UCSD-AML1 (cell line): ENCODE results near the gene NFE2L1.
"Not testable (repeated sequence)": the region's sequence is repeated elsewhere in the genome, so short reads cannot be mapped to it uniquely, and the experiment has no call there.

Experiments used
- DNase-seq: peaks from one replicate; lab custom pipeline; 2025; ENCODE audit not compliant: unreplicated experiment; lab: John Stamatoyannopoulos, UW

The NFE2L1 gene

DNA sequence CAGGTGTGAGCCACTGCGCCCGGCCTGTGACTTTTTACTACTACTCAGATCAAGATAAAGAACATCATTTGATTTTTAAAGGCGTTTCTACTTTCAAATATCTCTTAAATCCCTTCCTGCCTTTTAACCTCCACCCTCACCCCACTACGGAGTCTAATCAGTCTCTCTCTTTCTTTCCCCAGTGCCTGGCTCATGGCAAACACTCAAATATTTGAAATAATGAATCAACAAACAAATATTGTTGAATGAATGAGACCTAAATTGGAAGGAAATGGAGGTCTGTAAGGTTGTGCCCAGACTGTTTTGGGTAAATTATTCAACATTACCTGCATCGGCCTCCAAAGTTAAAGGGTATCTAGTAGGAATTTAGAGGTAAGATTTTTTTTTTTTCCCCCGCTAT is 25.3 kb upstream of the NFE2L1 start:
- DNase-seq, result no peak

DNA sequence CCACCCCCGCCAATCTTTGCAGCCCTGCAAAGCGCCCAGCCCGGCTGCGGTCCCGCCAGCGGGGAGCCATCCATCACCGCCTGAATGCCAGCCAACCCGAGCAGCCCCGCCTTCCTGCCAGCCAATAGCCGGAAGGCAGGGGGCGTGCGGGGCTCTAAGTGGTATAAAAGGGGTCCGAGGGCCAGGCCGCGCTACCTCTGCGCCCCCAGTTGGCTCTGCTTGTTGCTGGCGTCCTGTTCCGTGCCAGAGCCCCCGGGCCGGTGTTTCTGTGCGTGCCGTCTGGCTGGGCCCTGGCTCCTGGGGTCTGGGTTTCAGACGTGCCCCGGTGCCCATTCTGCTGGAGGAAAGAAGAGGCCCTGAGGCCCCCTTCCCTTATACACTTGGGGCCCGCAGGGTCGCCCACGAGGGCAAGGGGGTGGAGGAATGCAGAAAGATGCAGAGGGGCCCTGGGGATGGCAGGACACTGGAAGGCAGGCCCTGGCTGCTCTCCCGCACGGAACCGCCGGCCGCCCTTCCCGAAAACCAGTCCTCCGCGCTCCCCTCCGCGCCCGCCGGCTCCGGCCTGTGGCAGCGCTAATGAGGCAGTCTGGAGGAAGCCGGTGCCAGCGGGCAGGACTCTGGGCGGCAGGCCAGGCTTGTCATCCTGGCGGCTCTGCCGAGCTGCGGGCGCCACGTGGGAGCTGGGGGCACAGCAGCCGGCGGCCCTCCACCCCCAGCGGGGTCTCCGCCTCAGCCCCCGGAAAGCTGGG is 24.6 kb upstream of the NFE2L1 start:
- peak; percentile 67 for DNase-seq

DNA sequence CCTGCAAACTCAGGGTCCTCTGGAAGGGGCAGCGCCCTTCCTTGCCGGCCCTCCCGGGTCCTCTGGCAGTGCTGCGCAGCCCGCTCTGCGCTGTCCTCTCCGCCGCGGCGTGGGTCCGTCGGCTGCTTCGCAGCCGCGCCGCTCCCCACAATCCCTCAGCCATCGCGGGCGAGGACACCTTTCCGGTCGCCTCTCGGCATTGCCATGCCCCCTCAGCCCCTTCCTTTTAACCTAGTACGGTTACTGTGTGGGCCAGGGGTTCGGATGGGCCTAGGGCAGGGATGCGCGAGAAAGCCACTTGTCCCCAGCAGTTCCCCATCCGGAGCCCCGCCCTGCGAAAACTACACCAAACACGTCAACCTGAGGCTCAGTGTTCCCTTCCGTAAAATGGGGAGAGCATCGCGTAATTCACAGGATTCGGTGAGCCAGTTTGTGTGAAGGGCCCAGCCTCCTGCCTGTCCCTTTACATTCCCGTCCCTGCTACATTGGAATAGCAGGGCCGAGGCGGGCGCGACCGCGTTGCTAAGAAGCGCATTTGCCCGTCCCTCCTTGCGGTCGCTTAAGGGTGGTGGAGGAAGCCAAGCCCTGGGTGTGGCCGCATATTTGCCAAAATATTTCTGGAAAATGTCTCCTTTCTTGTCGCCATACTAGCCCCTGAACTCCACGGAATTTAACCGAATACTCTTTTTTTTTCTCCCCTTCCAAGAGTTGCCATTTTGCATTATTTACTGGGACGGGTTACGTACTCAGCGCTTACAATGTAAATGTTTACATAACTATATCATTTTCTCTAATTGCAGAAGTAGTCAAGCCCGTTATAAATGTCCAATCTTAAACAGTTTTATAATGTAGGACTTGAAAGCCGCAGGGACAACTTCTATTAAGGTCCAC is 23.8 kb upstream of the NFE2L1 start:
- DNase-seq, result no peak

DNA sequence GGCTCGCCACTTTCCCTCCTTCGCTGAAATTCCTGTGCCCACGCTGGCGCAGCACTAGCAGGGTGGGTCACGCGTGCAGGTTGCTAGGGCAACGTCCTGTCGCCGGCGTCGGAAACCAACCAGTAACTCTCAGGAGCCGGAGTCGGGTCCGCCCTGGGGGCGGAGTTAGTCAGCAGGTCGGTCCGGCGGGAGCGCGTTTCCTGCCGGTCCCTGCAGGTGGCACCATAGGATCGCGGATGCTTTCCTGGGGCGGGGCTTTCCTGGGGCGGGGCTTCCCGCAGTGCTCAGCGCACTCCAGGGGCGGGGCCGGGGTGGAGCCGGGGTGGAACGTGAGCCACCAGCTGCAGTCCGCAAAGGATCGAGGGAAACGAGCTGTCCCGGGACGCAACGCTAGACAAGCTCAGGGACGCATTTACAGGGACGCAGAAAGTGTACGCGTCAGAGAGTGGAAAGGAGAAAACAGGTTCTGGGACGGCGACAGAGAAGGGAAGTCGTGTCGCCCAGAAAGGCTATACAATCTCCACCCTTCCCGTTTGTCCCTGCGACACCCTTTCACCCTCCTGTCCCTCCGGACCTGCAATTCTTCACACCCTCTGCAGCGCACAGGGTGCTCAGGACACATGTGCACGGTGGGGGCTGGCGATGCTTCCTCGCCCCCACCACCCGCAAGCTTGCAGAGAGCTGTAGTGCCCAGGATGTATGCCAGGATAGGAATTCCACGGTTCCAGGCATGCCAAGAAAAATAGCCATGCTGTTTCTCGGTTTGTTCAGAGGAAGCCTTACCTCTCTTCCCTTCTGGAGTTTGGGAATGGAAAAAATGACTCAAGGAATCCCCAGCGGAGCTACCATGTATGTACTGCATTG is 22.9 kb upstream of the NFE2L1 start:
- peak; percentile 97 for DNase-seq

DNA sequence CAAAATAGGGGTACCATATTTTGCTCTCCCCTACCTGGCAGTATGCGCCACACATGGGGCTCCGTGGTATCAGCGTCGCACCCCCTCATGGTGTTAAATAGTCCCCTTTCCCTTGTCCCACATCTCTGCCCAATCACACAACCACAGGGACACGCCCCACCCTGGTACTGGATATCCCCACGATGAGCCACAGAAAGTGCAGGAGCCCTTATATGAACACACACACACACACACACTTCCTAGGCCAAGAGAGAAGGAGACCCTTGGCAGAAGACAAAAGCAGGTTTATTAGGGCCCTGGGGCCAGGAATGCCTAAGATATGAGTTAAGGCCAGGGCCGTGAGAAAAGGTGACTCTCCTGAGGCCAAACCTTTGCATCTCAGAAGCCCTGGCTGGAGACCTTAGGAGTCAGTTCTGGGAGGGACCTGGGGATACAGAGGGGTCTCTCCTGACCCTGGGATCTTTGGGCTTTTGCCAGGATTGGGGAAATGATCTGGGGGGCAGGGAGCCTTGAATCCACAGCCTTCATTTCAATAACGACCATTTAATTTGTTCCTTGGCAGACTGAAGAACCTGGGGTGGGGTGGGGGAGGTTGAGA is 22.2 kb upstream of the NFE2L1 start:
- no peak for DNase-seq

DNA sequence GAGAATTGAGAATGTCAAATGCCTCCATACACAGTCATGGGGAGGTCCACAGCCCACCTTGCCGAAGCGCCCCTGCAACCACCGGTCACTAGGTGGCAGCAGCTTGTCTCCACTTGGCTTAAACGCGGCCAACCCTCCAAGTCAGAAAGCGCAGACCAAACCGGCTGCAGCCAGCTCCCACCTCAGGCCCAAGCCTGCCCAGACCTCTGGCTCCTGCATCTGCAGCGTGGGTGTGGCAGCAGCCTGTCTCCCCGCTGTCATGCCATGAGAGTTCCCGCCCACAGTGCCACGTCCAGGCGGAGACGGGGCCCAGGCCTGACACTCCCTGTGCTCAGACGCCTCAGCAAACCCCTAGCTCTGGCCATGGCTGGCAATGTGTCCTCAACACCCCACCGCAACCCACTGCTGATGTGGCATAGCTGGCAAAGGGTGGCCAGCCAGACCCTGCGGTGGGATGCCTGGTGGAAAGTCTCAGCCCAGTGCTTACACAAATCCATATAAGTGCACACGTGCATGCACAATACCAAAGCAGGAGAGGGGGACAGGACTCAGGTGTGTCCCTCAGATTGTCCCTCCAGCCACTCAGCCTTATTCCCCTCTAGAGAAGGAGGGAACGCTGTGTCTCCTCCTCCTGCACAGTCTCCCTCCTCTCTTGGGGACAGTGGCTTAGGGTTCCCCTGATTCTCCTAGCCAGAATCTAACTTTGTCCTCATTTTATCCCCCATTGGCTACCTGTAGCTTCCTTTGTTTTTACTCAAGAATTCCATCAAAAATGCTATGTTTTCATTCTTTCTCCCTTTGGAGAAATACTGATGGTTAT is 21.4 kb upstream of the NFE2L1 start:
- DNase-seq, result peak; percentile 81

DNA sequence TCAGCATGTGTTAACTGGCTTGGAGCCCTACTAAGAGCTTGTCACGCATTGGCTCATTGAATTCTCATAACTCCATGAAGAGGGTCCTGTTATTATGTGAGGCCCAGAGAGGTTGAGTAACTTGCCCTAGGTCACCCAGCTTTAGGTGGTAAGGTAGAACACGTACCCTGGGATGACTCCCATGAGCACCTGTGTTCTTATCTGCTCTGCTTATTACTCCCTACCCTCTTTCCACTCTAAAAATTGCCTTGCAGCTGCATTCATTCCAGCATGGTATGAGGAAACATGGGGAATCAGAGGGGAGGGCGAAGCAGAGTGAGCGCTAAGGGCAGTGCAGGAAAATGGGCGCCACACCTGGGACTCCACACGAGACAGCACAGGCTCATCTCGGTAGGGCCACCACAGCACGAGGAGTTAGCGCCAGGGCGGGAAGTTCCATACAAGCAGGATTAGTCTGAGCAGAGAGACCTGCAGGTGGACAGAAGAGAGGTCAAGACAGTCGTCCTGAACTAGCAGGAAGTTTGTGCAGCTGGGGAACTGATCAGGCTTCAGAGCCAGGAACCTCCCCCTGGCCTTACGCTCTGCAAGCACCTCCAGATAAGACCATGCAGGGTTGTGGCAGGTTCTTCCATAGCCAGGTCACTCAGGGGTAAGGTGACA is 20.7 kb upstream of the NFE2L1 start:
- DNase-seq, result no peak

DNA sequence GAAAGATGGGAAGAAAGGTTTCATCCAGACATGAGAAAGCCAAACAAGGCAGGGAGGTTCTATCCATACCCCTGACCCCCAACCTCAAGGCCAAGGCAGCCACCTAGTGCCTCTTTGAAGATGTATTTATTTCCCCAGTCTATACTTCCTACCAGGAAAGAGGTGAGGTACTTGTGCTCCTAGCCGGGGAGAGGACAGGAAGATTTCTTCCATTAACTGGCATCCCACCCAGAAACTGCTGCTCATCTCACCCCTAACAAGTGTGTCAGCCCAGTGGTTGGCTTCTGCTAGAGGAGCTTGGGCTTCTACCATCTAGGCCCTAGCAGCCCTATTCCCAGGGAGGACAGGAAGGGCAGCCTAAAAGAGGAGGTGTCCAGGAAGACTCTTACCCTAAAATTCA is 19.4 kb upstream of the NFE2L1 start:
- no peak for DNase-seq

- no peak for DNase-seq
Observed at GRCh38 chr17:48030531-48030930, 17.6 kb upstream of the NFE2L1 start.

GRCh38 chr17:48031966-48032365 is 16.2 kb upstream of the NFE2L1 start:
- DNase-seq, result no peak

GRCh38 chr17:48034734-48035133 is 13.4 kb upstream of the NFE2L1 start:
- DNase-seq, result not testable (repeated sequence)

DNA sequence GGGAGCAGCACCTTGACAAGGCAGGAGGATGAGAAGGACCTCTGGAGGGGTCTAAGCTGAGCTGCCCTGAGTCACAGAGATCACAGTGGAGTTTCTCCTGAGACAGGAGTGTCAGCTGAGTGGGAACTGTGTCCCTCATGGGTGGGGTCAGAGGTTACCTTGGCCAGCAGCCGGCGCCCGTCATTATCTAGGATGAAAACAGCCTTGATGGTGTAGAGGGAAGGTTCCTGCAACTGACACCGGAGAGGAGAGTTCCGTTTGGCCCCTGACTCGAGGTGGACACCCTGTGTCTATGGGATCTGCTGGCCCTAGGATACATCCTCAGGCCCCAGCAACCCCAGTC is 11.5 kb upstream of the NFE2L1 start:
- DNase-seq, result no peak

DNA sequence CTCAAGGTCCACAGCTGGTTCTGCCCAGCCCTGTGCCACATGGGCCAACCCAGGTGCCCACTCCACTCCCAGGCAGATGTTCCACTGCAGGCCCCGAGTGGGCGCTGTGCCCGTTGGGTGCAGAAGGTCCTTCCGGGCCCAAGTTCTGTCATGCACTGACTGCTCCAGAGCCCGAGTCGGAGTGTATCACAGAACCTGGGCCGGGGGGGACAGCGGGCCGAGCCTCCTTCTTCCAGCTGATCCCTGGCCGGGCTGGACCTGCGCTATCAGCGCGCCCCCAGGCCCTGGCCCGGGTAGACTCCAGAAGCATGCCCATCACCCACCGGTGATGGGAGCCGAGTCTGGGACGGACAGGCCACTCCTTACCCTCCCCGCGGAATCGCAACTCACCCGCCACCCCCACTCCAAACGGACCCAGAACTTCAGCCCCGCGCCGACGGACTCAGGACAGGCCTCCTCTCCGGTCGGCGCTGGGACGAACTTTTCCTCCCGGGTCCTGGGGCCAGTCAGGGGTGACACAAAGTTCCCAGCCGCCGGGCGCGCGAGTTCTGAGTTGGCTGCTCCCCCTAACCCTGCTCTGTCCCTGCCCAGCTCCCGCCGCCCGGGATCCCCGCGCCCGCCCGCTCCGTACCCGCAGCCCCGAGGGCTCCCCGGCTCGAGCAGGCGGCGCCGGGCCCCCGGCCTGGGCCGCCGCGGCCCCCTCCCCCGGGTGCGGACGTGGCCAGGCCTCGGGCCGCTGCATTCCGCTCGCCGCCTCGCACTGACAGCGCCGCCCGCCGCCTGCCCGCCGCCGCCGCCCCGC is 10.9 kb upstream of the NFE2L1 start, which contains the start of gene COPZ2:
Gene COPZ2, minus strand, starts transcription at position 762 of the 802 bp plus-strand sequence. Its CDS starts 20 bp downstream, at position 742.
- DNase-seq, result peak; percentile 65

- DNase-seq, result peak; percentile 32
Observed at GRCh38 chr17:48037838-48038323, 10.3 kb upstream of the NFE2L1 start.

- no peak for DNase-seq
Observed at GRCh38 chr17:48038687-48039086, 9.5 kb upstream of the NFE2L1 start.

GRCh38 chr17:48043176-48043575 is 5.0 kb upstream of the NFE2L1 start:
- DNase-seq, result no peak

- DNase-seq, result no peak
Observed at GRCh38 chr17:48044851-48045250, 3.3 kb upstream of the NFE2L1 start.

- DNase-seq, result no peak
Observed at GRCh38 chr17:48045316-48046001, 2.7 kb upstream of the NFE2L1 start.
